Right lobe of liver (tissue), 6 donors: Measurements from ENCODE around the gene C1orf52. TPM values are rescaled to one million over a fixed set of nuclear protein-coding genes. Genes with fewer than 3 reads are reported as not detected.

Experiments
- ATAC-seq, 4 donors: fragments of 200-7000 bp; cut with Tn5 transposase; one replicate each; pipeline ENCODE4 v1.9.1; 2020; ENCODE audit warnings: mild to moderate bottlenecking in 4 of 4, moderate library complexity in 4 of 4
- DNase-seq, 3 donors: peaks; one replicate each; pipeline ENCODE4 v3.0.0-alpha.2; 2020
- H3K27ac ChIP-seq, 3 donors: fragments of 200-600 bp; one replicate each; pipeline ENCODE4 v1.8.0; 2022
- H3K27me3 ChIP-seq, 2 donors: fragments of 200-600 bp; one replicate each; pipeline ENCODE4 v1.8.0; 2022
- H3K36me3 ChIP-seq, 4 donors: fragments of 200-600 bp; sonication (generic) in 1 of 4; one replicate each; pipeline versions ENCODE4 v1.5.1 to v1.8.0; 2017 to 2022; ENCODE audit warnings: control low read depth in 1 of 4
- H3K4me1 ChIP-seq, 4 donors: fragments of 200-600 bp; sonication (generic) in 1 of 4; one replicate each; pipeline versions ENCODE4 v1.5.1 to v1.8.0; 2017 to 2022; ENCODE audit warnings: control low read depth in 1 of 4
- H3K4me3 ChIP-seq, 3 donors: fragments of 200-600 bp; one replicate each; pipeline ENCODE4 v1.8.0; 2022
- H3K9me3 ChIP-seq, 4 donors: fragments of 200-600 bp; sonication (generic) in 1 of 4; one replicate each; pipeline versions ENCODE4 v1.5.1 to v1.8.0; 2017 to 2022; ENCODE audit warnings: control low read depth in 1 of 4
- CTCF ChIP-seq, 4 donors: fragments of 200-600 bp in 3 of 4; fragments of 450-650 bp in 1 of 4; IDR thresholded peaks; one replicate each; pipeline versions ENCODE4 v1.5.1 to v1.8.0; 2016 to 2022; ENCODE audit warnings: antibody characterized with exemption in 4 of 4, mild to moderate bottlenecking in 2 of 4
- POLR2A ChIP-seq: fragments of 450-650 bp; IDR thresholded peaks from one replicate; pipeline ENCODE4 v1.6.1; 2017; ENCODE audit warnings: antibody characterized with exemption, mild to moderate bottlenecking
- WGBS: methylation state at CpG from one replicate; pipeline ENCODE4 v1.1.6; 2018; ENCODE audit warnings: low coverage, low lambda C conversion rate; ENCODE audit not compliant: insufficient coverage; ENCODE audit errors: missing lambda C conversion rate; 5-methylcytosine and 5-hydroxymethylcytosine counted together
- intact Hi-C, 2 donors: fragments of 100-400 bp; cut with DNase I; formaldehyde crosslinking; loops; one replicate each; pipeline versions ENCODE4 v1.11.2 to v1.14.1; 2022
- total RNA-seq, 6 experiments: library from RNA; depleted of rRNA in 2 of 6; stranded (reverse); fragments of >200 nt in 2 of 6; fragmentation: NEBNext Ultra II Directional in 3 of 6; extraction: Animal tissue kit (Norgen Biotek cat#: 25700) in 3 of 6; gene quantifications; one replicate each; pipeline versions ENCODE4 v1.1.0 to v1.2.4, GENCODE V29; 2016 to 2023
- donor health status: DM: no; HTN: yes; CAD: no.
- donor health status: DM: no; HTN: no; CAD: no.
- donor health status: DM: no; HTN: no; CAD: no.
- donor health status: DM: no; HTN: yes; CAD: no.
- donor health status: DM: no; HTN: yes; CAD: no.

The C1orf52 gene
- total RNA-seq, 6 experiments from 2014 or later = 4.7 to 8.0 (median 6.7) TPM

- ATAC-seq (no peak), DNase-seq (no peak)
- 50% methylated on average over 1 of the region's 1 CpG for WGBS
- H3K9me3 ChIP-seq = no peaks in the 10 kb centered on the region
- TF ChIP-seq CTCF (IDR thresholded peaks at IDR 0.05) (no peak), POLR2A (no peak)
- no peaks in the 10 kb centered on the region for H3K27me3 ChIP-seq
- no peak overlapping the region for H3K27ac ChIP-seq
- intact Hi-C loops = no loop called here
- H3K4me3 ChIP-seq = no peak overlapping the region
- no peaks in the 10 kb centered on the region for H3K36me3 ChIP-seq
- no peaks in the 10 kb centered on the region for H3K4me1 ChIP-seq
These were observed 37.5 kb upstream of the C1orf52 start for GRCh38 chr1:85296980-85297379.

- no peak for ATAC-seq
- no peak for DNase-seq
- H3K4me3 ChIP-seq = no peak overlapping the region
- intact Hi-C loops = no loop called here
- H3K27me3 ChIP-seq = no peaks in the 10 kb centered on the region
- TF ChIP-seq CTCF (IDR thresholded peaks at IDR 0.05) = no peak
- no peak for TF ChIP-seq POLR2A
- H3K9me3 ChIP-seq = no peaks in the 10 kb centered on the region
- WGBS = no CpG with 5 or more reads among the region's 4 CpGs
- H3K27ac ChIP-seq = no peak overlapping the region
- H3K36me3 ChIP-seq = no peaks in the 10 kb centered on the region
- H3K4me1 ChIP-seq = no peaks in the 10 kb centered on the region
These were observed 36.2 kb upstream of the C1orf52 start for GRCh38 chr1:85295654-85296053.

- Histone ChIP-seq H3K27me3 (no peaks in the 10 kb centered on the region), H3K9me3 (no peaks in the 10 kb centered on the region), H3K4me1 (no peaks in the 10 kb centered on the region), H3K27ac (no peak overlapping the region), H3K4me3 (no peak overlapping the region), H3K36me3 (no peaks in the 10 kb centered on the region)
- ATAC-seq (peak in 1 of 4 donors; percentile 35), DNase-seq (no peak)
- TF ChIP-seq POLR2A (no peak), CTCF (IDR thresholded peaks at IDR 0.05) (no peak)
- intact Hi-C loops = no loop called here
- WGBS = 50% methylated on average over 3 of the region's 3 CpGs
These were observed 35.6 kb upstream of the C1orf52 start for GRCh38 chr1:85295006-85295431.

GRCh38 chr1:85290826-85291225, 31.4 kb upstream of the C1orf52 start:
- H3K4me3 ChIP-seq = no peak overlapping the region
- DNase-seq = no peak
- H3K9me3 ChIP-seq = no peaks in the 10 kb centered on the region
- H3K27ac ChIP-seq = no peak overlapping the region
- no peaks in the 10 kb centered on the region for H3K4me1 ChIP-seq
- TF ChIP-seq POLR2A = no peak
- no peak for ATAC-seq
- no peaks in the 10 kb centered on the region for H3K36me3 ChIP-seq
- H3K27me3 ChIP-seq = no peaks in the 10 kb centered on the region
- intact Hi-C loops = no loop called here
- WGBS = 93% methylated on average over 2 of the region's 2 CpGs

GRCh38 chr1:85289848-85290335, 30.4 kb upstream of the C1orf52 start:
- WGBS = 74% methylated on average over 3 of the region's 4 CpGs

More at GRCh38 chr1:85289848-85290335, 30.4 kb upstream of the C1orf52 start:
- Histone ChIP-seq H3K27me3 (no peaks in the 10 kb centered on the region), H3K4me1 (no peaks in the 10 kb centered on the region), H3K9me3 (no peaks in the 10 kb centered on the region), H3K36me3 (no peaks in the 10 kb centered on the region), H3K4me3 (no peak overlapping the region), H3K27ac (no peak overlapping the region)
- TF ChIP-seq POLR2A (no peak), CTCF (IDR thresholded peaks at IDR 0.05) (no peak)
- no peak for DNase-seq
- no peak for ATAC-seq
- intact Hi-C loops = no loop called here
